GM12878 (cell line): Measurements from ENCODE around the gene SERPINB10. TPM values are rescaled to one million over a fixed set of nuclear protein-coding genes. Genes with fewer than 3 reads are reported as not detected.

ENCODE experiments used
- ATAC-seq: fragments of 200-7000 bp; cut with Tn5 transposase; 3 replicates; pipeline ENCODE4 v1.9.1; 2020; ENCODE audit warnings: mild to moderate bottlenecking, moderate library complexity
- BruUV-seq: library from RNA; stranded (reverse); fragments of 400-500 nt; replicated peaks from 2 replicates; lab custom pipeline; 2021; lab: Mats Ljungman, UMichigan
- CTCF ChIA-PET: fragments of 300-600 bp; sonication (Branson Sonifier 250); formaldehyde crosslinking; extraction: SDS; loops from one replicate; lab custom pipeline; 2021; ENCODE audit warnings: inconsistent platforms; lab: Yijun Ruan, JAX
- POLR2A ChIA-PET: fragments of 350-600 bp; formaldehyde crosslinking; extraction: SDS; loops from one replicate; lab custom pipeline; 2021; ENCODE audit warnings: inconsistent platforms; lab: Charles Lee
- RAD21 ChIA-PET: fragments of 300-600 bp; sonication (Branson Sonifier 250); formaldehyde crosslinking; loops from one replicate; lab custom pipeline; 2023; ENCODE audit warnings: antibody characterized with exemption; ENCODE audit not compliant: unreplicated experiment; lab: Charles Lee
- SMC1A ChIA-PET: fragments of 300-600 bp; sonication (Branson Sonifier 250); formaldehyde crosslinking; loops from one replicate; lab custom pipeline; 2023; ENCODE audit not compliant: unreplicated experiment, uncharacterized antibody; lab: Charles Lee
- DNase-seq: peaks from one replicate; pipeline ENCODE4 v3.0.0-alpha.2; 2011; ENCODE audit warnings: low read depth, low spot score
- FAIRE-seq: peaks from 3 replicates; lab custom pipeline; 2011; peaks lifted over from hg19 to GRCh38; lab: Jason Lieb, UNC
- H2AFZ ChIP-seq: 2 replicates; pipeline ENCODE4 v1.6.0; 2011; ENCODE audit warnings: low read depth, low read length, control low read depth; ENCODE audit not compliant: control insufficient read depth
- H3K27ac ChIP-seq: 2 replicates; pipeline ENCODE4 v1.5.1; 2011; ENCODE audit warnings: control low read depth; ENCODE audit not compliant: control insufficient read depth, insufficient read depth
- H3K27me3 ChIP-seq, 2 experiments: replicated peaks in 1 of 2; 2 replicates each; pipeline versions ENCODE4 v1.6.0 to v1.6.1; 2011; ENCODE audit warnings: low read length in 1 of 2; ENCODE audit not compliant: control insufficient read depth in 2 of 2, insufficient read depth in 2 of 2
- H3K36me3 ChIP-seq, 2 experiments: 2 replicates each; pipeline ENCODE4 v1.5.1; 2011; ENCODE audit warnings: low read length in 1 of 2; ENCODE audit not compliant: control insufficient read depth in 2 of 2, insufficient read depth in 2 of 2
- H3K4me1 ChIP-seq: 2 replicates; pipeline ENCODE4 v1.6.1; 2011; ENCODE audit warnings: mild to moderate bottlenecking, low read length, moderate library complexity, mixed read lengths; ENCODE audit not compliant: control insufficient read depth, insufficient read depth
- H3K4me2 ChIP-seq: 2 replicates; pipeline ENCODE4 v1.6.0; 2011; ENCODE audit warnings: control low read depth; ENCODE audit not compliant: control insufficient read depth, insufficient read depth
- H3K4me3 ChIP-seq: fragments of 200-600 bp; sonication (generic); 2 replicates; pipeline ENCODE4 v1.5.1; 2016
- H3K79me2 ChIP-seq: 2 replicates; pipeline ENCODE4 v1.6.0; 2011; ENCODE audit warnings: low read length; ENCODE audit not compliant: control insufficient read depth, insufficient read depth
- H3K9ac ChIP-seq: 2 replicates; pipeline ENCODE4 v1.8.0; 2011; ENCODE audit warnings: low read length, control low read depth, mixed read lengths; ENCODE audit not compliant: control insufficient read depth, insufficient read depth
- H3K9me3 ChIP-seq: replicated peaks from 3 replicates; pipeline ENCODE4 v1.5.1; 2011; ENCODE audit warnings: mild to moderate bottlenecking, low read length; ENCODE audit not compliant: control insufficient read depth, insufficient read depth
- H4K20me1 ChIP-seq: 2 replicates; pipeline ENCODE4 v1.6.0; 2011; ENCODE audit not compliant: control insufficient read depth, insufficient read depth
- ASH2L ChIP-seq: fragments of 300-600, 200-600 bp; sonication (generic); IDR thresholded peaks from 2 replicates; pipeline ENCODE4 v1.6.1; 2017; ENCODE audit warnings: low read depth, mild to moderate bottlenecking, borderline replicate concordance
- ATF2 ChIP-seq: IDR thresholded peaks from 2 replicates; pipeline ENCODE4 v1.6.1; 2012; ENCODE audit warnings: low read length, inconsistent platforms
- CEBPB ChIP-seq, 2 experiments: fragments of 150-350 bp in 1 of 2; IDR thresholded peaks; 2 replicates each; pipeline ENCODE4 v1.6.1; 2012 to 2014; ENCODE audit warnings: low read depth in 2 of 2, low read length in 2 of 2, borderline replicate concordance in 1 of 2, inconsistent platforms in 1 of 2
- EZH2 ChIP-seq: IDR thresholded peaks from 2 replicates; pipeline ENCODE4 v1.6.1; 2012; ENCODE audit warnings: low read depth, mild to moderate bottlenecking, control low read depth, inconsistent platforms, low read length, borderline replicate concordance; ENCODE audit not compliant: control insufficient read depth
- GATAD2B ChIP-seq: fragments of 450-650 bp; conservative IDR thresholded peaks from 2 replicates; pipeline ENCODE4 v1.6.1; 2017; ENCODE audit warnings: low read depth, mild to moderate bottlenecking, moderate library complexity
- HDAC2 ChIP-seq: fragments of 200-600 bp; sonication (generic); IDR thresholded peaks from 2 replicates; pipeline ENCODE4 v1.6.1; 2017
- JUND ChIP-seq: IDR thresholded peaks from 2 replicates; pipeline ENCODE4 v1.6.1; 2012; ENCODE audit warnings: low read depth, mild to moderate bottlenecking, low read length, improper control_type of control experiment, moderate library complexity
- SRF ChIP-seq, 2 experiments: IDR thresholded peaks; 2 replicates each; pipeline ENCODE4 v1.6.1; 2011; ENCODE audit warnings: low read depth in 2 of 2, low read length in 2 of 2, mild to moderate bottlenecking in 1 of 2, moderate library complexity in 1 of 2
- STAT1 ChIP-seq: fragments of 450-650 bp; conservative IDR thresholded peaks from 2 replicates; pipeline ENCODE4 v1.6.1; 2014; ENCODE audit warnings: antibody characterized with exemption, mild to moderate bottlenecking
- ZNF207 ChIP-seq: fragments of 450-650 bp; IDR thresholded peaks from 2 replicates; pipeline ENCODE4 v1.6.1; 2014; ENCODE audit warnings: antibody characterized with exemption, mild to moderate bottlenecking, borderline replicate concordance
- WGBS: methylation state at CpG from one replicate; pipeline ENCODE4 v1.1.6; 2016; ENCODE audit warnings: low lambda C conversion rate; ENCODE audit not compliant: insufficient replicate concordance, insufficient coverage; ENCODE audit errors: missing lambda C conversion rate; 5-methylcytosine and 5-hydroxymethylcytosine counted together
- in situ Hi-C: fragments of 300-500 bp; cut with MboI; formaldehyde crosslinking; loops from 9 replicates; pipeline ENCODE4 v1.14.3; 2018; ENCODE audit warnings: mixed read lengths
- intact Hi-C: fragments of 100-400 bp; cut with micrococcal nuclease; formaldehyde crosslinking; loops from one replicate; pipeline ENCODE4 v1.14.2; 2022; ENCODE audit not compliant: unreplicated experiment
- polyA plus RNA-seq, 11 experiments: library from polyadenylated mRNA; depleted of rRNA in 4 of 11; unstranded in 6 of 11; stranded (reverse) in 5 of 11; fragments of >200 nt; fragmentation: Nextera tagmentation in 4 of 11; fragmentation: Illumina TruSeq in 1 of 11; extraction: Ambion mirVana in 4 of 11; extraction: Trizol in 1 of 11; gene quantifications; 1 replicate in 1 of 11; 2 replicates in 10 of 11; pipeline versions ENCODE4 v1.2.1 to v1.2.3, GENCODE V29; 2011 to 2016; ENCODE audit warnings: inconsistent platforms in 2 of 11, missing spikeins in 2 of 11, low read depth in 1 of 11
- total RNA-seq, 4 experiments: library from RNA; depleted of rRNA in 3 of 4; stranded (reverse); fragments of >200 nt in 3 of 4; fragmentation: Illumina TruSeq in 1 of 4; extraction: Trizol in 1 of 4; gene quantifications; 2 replicates each; pipeline versions ENCODE4 v1.2.1 to v1.2.3, GENCODE V29; 2013 to 2021

SERPINB10 gene
- total and polyA plus RNA-seq, 10 of the 15 experiments (the other 5 are each of a cell fraction or from before 2014, with no cell fraction given) = 12.0 to 83.5 (median 24.1) TPM

- H3K79me2 ChIP-seq = no peaks in the 10 kb centered on the region
- H4K20me1 ChIP-seq = no peaks in the 10 kb centered on the region
- in situ Hi-C loops = no loop called here
- WGBS = 0% methylated on average over 1 of the region's 1 CpG
- ChIA-PET RAD21 (interaction anchor here (0.8 to 3.6 kb wide), 3 partner anchors 47 to 106 kb away, joined by 3 to 52 read pairs (median 22); no protein-coding TSS in a partner anchor), CTCF (interaction anchor here (1.9 to 11.1 kb wide), 3 partner anchors 47 to 87 kb away, joined by 10 to 185 read pairs (median 38); no protein-coding TSS in a partner anchor)
- no peak overlapping the region for H3K27ac ChIP-seq
- H3K4me2 ChIP-seq = no peak overlapping the region
- no peak overlapping the region for H3K9ac ChIP-seq
- no peaks in the 10 kb centered on the region for H3K27me3 ChIP-seq
- H3K4me1 ChIP-seq = no peaks in the 10 kb centered on the region
- no peak overlapping the region for H2AFZ ChIP-seq
- BruUV-seq = no TSS peak
- no peak for TF ChIP-seq ASH2L
- no peak for TF ChIP-seq SRF (IDR thresholded peaks at IDR 0.05; ENCODE audit: low read depth in 2 of 2, low read length in 2 of 2)
- no peak for TF ChIP-seq JUND
- no peak for TF ChIP-seq CEBPB (IDR thresholded peaks at IDR 0.05; ENCODE audit: borderline replicate concordance in 1 of 2, low read depth in 2 of 2, low read length in 2 of 2)
- no peak for TF ChIP-seq GATAD2B
- no peak for TF ChIP-seq EZH2
- no peak for TF ChIP-seq HDAC2
- TF ChIP-seq STAT1 = no peak
- TF ChIP-seq ATF2 = no peak
- TF ChIP-seq ZNF207 = no peak
- TF ChIP-seq, all 136 proteins: peak for 0
- no peak for ATAC-seq
- intact Hi-C loops = no loop called here
- DNase-seq = no peak
- ChIA-PET POLR2A (no interaction called here), SMC1A (interaction anchor here (1.2 to 6.9 kb wide), 4 partner anchors 12 to 48 kb away, joined by 3 to 105 read pairs (median 10); partner anchors contain the start of gene SERPINB10)
- H3K4me3 ChIP-seq = no peak overlapping the region
- no peaks in the 10 kb centered on the region for H3K9me3 ChIP-seq
- no peaks in the 10 kb centered on the region for H3K36me3 ChIP-seq
- FAIRE-seq = no peak
Measured at GRCh38 chr18:63888470-63889190, 19.1 kb upstream of the SERPINB10 start.
